IPS-15b (cell line): ENCODE measurements around the gene HLTF.
A peak's percentile ranks its signal among the peaks of the same experiment; 100 is the strongest.

Source experiments
- H3K27me3 ChIP-seq: one replicate; pipeline ENCODE4 v1.6.1; 2013; ENCODE audit warnings: low read length; ENCODE audit not compliant: control insufficient read depth, insufficient read depth
- H3K36me3 ChIP-seq: one replicate; pipeline ENCODE4 v1.6.1; 2013; ENCODE audit warnings: low read length; ENCODE audit not compliant: control insufficient read depth, insufficient read depth
- H3K4me1 ChIP-seq: one replicate; pipeline ENCODE4 v1.6.1; 2013; ENCODE audit warnings: mild to moderate bottlenecking, low read length; ENCODE audit not compliant: control insufficient read depth, insufficient read depth
- H3K4me3 ChIP-seq: one replicate; pipeline ENCODE4 v1.5.1; 2013; ENCODE audit warnings: low read depth, low read length
- H3K9ac ChIP-seq: one replicate; pipeline ENCODE4 v1.6.1; 2013; ENCODE audit warnings: low read depth, mild to moderate bottlenecking, low read length
- H3K9me3 ChIP-seq: one replicate; pipeline ENCODE4 v1.6.1; 2013; ENCODE audit warnings: mild to moderate bottlenecking, low read length; ENCODE audit not compliant: control insufficient read depth, insufficient read depth

Gene HLTF, protein sequence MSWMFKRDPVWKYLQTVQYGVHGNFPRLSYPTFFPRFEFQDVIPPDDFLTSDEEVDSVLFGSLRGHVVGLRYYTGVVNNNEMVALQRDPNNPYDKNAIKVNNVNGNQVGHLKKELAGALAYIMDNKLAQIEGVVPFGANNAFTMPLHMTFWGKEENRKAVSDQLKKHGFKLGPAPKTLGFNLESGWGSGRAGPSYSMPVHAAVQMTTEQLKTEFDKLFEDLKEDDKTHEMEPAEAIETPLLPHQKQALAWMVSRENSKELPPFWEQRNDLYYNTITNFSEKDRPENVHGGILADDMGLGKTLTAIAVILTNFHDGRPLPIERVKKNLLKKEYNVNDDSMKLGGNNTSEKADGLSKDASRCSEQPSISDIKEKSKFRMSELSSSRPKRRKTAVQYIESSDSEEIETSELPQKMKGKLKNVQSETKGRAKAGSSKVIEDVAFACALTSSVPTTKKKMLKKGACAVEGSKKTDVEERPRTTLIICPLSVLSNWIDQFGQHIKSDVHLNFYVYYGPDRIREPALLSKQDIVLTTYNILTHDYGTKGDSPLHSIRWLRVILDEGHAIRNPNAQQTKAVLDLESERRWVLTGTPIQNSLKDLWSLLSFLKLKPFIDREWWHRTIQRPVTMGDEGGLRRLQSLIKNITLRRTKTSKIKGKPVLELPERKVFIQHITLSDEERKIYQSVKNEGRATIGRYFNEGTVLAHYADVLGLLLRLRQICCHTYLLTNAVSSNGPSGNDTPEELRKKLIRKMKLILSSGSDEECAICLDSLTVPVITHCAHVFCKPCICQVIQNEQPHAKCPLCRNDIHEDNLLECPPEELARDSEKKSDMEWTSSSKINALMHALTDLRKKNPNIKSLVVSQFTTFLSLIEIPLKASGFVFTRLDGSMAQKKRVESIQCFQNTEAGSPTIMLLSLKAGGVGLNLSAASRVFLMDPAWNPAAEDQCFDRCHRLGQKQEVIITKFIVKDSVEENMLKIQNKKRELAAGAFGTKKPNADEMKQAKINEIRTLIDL

DNA sequence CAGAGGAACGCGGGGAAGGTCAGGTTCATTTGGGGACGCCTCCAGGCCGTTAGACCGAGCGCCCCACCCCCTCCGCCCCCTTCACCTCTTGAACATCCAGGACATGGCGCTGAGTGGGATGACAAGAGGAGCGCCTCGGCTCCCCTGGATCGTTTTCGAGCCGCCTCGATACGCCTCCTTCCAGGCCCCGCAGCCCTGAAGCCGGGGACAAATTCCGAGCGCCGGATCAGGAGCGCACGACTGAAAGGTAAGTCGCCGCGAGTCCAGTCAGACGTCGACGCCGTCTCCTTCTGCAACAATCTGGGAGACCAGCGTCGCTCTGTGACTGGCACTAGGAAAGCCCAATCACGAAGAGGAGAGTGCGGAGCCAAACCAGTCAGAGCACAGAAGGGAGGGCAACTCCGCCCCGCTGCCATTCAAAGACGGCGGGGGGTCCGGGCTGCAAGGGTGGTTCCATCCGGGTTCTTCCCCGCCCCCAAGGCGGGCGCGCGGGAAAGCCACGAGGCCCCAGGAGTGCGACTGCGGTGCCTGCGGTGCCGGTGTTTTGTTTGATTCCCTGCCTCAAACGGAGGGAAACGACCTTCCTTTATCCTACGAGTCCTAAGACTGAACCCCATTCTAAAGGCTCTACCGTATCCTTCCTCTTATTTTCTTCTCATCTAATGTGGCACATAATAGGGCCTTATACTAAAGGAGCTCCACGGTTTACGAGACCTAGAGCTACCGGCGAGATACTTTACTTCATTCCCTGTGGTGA, at the start of gene HLTF:
HLTF (minus strand) TSS at position 302 of the 757 bp plus-strand sequence; CDS start at position 105, 197 bp downstream.
- peak within 1 kb of the TSS; percentile 79 for H3K4me3 ChIP-seq
- H3K9ac ChIP-seq: peak within 1 kb of the TSS; percentile 73
- no peaks in the 10 kb centered on the region for H3K36me3 ChIP-seq
- H3K9me3 ChIP-seq: peaks cover 4% of the 10 kb centered on the region
- H3K4me1 ChIP-seq: no peaks in the 10 kb centered on the region
- H3K27me3 ChIP-seq: peaks cover 6% of the 10 kb centered on the region

- H3K27me3 ChIP-seq: no peaks in the 10 kb centered on the region
- H3K9ac ChIP-seq: no peak overlapping the region
- no peak overlapping the region for H3K4me3 ChIP-seq
- H3K9me3 ChIP-seq: no peaks in the 10 kb centered on the region
- peaks cover 18% of the 10 kb centered on the region for H3K4me1 ChIP-seq
- no peaks in the 10 kb centered on the region for H3K36me3 ChIP-seq
These were observed 48.2 kb upstream of the HLTF start for GRCh38 chr3:149134575-149134974.

- Histone ChIP-seq H3K9ac (peak overlapping the region; percentile 14), H3K36me3 (no peaks in the 10 kb centered on the region), H3K4me3 (no peak overlapping the region), H3K27me3 (no peaks in the 10 kb centered on the region), H3K9me3 (no peaks in the 10 kb centered on the region), H3K4me1 (peaks cover 22% of the 10 kb centered on the region)
These were observed 45.3 kb upstream of the HLTF start for GRCh38 chr3:149131589-149131988.

DNA sequence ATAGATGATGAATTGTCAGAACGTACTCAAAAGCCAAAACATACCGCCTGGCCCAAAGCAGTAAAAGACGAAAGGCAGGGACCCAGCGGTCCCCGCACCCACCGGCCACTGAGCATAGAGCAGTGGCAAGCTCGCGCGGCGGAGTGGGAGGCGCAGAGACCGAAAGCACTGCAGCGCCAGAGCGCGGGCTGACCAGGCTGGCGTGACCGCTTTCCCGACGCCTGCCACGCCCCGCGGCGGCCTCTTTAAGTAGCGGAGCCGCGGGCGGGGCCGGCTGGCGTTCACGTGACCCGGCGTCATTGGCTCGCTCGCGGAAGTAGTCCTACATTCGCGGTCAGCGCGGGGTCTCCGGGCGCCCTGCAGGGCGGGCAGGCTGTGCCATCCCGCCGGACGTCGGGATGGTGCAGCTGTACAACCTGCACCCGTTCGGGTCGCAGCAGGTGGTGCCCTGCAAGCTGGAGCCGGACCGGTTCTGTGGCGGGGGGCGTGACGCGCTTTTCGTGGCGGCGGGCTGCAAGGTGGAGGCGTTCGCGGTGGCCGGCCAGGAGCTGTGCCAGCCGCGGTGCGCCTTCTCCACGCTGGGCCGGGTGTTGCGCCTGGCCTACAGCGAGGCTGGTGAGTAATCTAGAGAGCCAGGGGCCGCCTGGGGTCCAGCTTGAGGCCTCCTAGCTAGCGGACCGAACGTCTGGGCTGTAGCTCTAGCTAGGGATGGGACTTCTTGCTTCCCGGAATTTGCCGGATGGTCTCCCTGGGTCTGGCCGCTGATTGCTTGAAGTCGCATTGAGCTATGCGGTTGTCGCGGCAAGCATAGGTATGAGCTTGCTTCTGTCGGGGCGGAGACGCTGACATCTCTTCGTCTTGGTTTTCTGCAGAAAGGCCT, 43.2 kb upstream of the HLTF start, which contains the start of gene HPS3:
HPS3 (plus strand) TSS at position 313 of the 880 bp plus-strand sequence; CDS start at position 399, 86 bp downstream.
- peak within 1 kb of the TSS; percentile 88 for H3K4me3 ChIP-seq
- H3K27me3 ChIP-seq: no peaks in the 10 kb centered on the region
- peak within 1 kb of the TSS; percentile 80 for H3K9ac ChIP-seq

DNA sequence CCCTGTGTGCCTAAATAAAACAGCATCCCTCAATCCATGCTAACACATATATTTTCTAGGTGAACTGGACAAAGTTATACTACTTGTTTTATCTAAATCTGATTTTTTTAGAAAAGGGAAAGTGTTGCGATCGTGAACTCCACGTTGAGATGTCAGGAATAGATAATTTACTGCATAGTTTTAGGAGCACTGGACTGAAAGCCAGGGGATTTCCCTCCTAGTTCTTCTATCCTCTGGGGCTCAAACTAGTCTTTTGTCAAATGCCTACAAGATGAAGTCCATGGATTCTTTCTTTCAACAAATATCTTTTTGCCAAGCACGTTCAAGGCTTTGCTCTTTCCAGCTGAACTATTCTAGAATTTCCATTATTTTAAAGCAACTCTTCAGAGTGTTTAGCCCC, 42.5 kb upstream of the HLTF start:
- Histone ChIP-seq H3K9me3 (no peaks in the 10 kb centered on the region), H3K4me3 (peak overlapping the region; percentile 88), H3K9ac (no peak overlapping the region), H3K4me1 (peaks cover 15% of the 10 kb centered on the region), H3K27me3 (no peaks in the 10 kb centered on the region), H3K36me3 (no peaks in the 10 kb centered on the region)

More for the DNA sequence above, 43.2 kb upstream of the HLTF start, which contains the start of gene HPS3:
- peaks cover 19% of the 10 kb centered on the region for H3K4me1 ChIP-seq
- no peaks in the 10 kb centered on the region for H3K36me3 ChIP-seq
- H3K9me3 ChIP-seq: no peaks in the 10 kb centered on the region

GRCh38 chr3:149122721-149123578, 36.6 kb upstream of the HLTF start:
- Histone ChIP-seq H3K4me3 (no peak overlapping the region), H3K4me1 (no peaks in the 10 kb centered on the region), H3K27me3 (no peaks in the 10 kb centered on the region), H3K9me3 (no peaks in the 10 kb centered on the region), H3K9ac (no peak overlapping the region), H3K36me3 (no peaks in the 10 kb centered on the region)

DNA sequence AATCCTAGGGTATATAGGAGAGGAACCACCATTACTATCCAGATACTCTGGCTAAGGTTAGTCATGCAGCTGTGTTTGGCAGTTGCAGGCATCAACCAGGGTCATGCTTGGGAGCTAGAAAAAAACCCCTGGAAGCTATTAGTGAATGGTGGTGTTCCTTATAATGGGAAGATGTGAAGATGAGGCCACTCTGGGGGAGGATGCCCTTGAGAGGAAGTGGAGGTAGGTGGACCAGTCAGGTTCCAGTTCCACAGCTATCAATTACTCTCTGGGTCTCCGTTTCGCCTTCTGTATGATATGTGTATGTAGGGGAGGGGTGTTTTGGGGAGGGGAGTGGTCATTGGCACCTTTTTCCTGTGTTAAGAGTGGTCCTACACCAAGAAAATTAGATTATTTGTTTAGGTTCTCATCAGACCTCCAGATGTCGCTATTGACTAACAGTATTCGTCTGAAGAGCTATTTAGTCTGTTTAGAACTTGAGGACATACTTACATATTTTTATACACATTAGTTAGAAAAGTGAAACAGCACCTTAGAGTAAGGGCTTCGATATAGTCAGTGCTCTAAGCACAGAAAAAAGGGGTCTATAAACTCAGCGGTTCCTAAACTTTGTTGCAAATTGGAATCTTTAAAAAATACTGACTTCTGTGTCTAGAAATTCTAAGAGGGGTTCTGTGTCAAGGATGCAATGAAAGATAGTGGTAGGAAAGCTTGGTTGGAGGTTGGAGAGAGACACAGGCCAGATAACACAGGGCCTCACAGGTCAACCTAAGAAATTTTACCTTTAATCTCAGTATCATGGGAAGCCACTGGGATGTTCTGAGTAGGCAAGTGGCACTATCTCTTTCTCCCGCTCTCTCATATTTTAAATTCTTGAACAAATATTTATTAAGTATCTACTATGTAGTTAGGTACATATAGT, 34.0 kb upstream of the HLTF start:
- H3K4me1 ChIP-seq: no peaks in the 10 kb centered on the region
- H3K9me3 ChIP-seq: no peaks in the 10 kb centered on the region
- no peak overlapping the region for H3K4me3 ChIP-seq
- H3K27me3 ChIP-seq: no peaks in the 10 kb centered on the region
- no peaks in the 10 kb centered on the region for H3K36me3 ChIP-seq
- no peak overlapping the region for H3K9ac ChIP-seq

- no peaks in the 10 kb centered on the region for H3K27me3 ChIP-seq
- no peak overlapping the region for H3K9ac ChIP-seq
- no peaks in the 10 kb centered on the region for H3K36me3 ChIP-seq
- H3K9me3 ChIP-seq: no peaks in the 10 kb centered on the region
- no peak overlapping the region for H3K4me3 ChIP-seq
- no peaks in the 10 kb centered on the region for H3K4me1 ChIP-seq
These were observed 33.1 kb upstream of the HLTF start for GRCh38 chr3:149119466-149119865.

DNA sequence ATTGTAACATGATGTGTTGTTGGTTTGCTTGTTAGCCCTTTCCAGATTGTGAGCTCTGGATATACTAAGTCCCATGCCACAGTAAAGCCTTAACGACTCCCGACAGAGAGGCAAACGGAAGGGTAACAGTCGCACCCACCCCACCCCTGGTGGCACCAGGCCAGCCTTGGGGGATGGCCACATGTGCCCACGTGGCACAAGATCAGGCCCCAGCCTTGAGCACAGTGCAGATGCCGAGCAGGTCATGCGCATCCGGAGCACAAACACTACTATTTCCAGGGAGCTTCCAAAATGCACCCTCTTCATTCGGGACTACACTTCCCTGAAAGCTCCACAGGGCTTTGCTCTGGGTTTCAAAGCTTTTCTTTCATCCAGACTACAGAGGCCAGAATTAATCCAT, 32.4 kb upstream of the HLTF start:
- Histone ChIP-seq H3K27me3 (no peaks in the 10 kb centered on the region), H3K9me3 (no peaks in the 10 kb centered on the region), H3K4me3 (no peak overlapping the region), H3K36me3 (no peaks in the 10 kb centered on the region), H3K9ac (no peak overlapping the region), H3K4me1 (no peaks in the 10 kb centered on the region)
